ENCODE results near the gene IQCN.

IQCN gene

GRCh38 chr19:18271433-18271841 lies 2.8 kb downstream of the IQCN start:
- H3K4me3 ChIP-seq (ENCODE audit: low read length) = no peak overlapping the region
- TF ChIP-seq, protein P1, sequence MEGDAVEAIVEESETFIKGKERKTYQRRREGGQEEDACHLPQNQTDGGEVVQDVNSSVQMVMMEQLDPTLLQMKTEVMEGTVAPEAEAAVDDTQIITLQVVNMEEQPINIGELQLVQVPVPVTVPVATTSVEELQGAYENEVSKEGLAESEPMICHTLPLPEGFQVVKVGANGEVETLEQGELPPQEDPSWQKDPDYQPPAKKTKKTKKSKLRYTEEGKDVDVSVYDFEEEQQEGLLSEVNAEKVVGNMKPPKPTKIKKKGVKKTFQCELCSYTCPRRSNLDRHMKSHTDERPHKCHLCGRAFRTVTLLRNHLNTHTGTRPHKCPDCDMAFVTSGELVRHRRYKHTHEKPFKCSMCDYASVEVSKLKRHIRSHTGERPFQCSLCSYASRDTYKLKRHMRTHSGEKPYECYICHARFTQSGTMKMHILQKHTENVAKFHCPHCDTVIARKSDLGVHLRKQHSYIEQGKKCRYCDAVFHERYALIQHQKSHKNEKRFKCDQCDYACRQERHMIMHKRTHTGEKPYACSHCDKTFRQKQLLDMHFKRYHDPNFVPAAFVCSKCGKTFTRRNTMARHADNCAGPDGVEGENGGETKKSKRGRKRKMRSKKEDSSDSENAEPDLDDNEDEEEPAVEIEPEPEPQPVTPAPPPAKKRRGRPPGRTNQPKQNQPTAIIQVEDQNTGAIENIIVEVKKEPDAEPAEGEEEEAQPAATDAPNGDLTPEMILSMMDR (IDR thresholded peaks at IDR 0.05; ENCODE audit: insufficient read depth, low read depth, low read length, missing control alignments) = no peak
- DNase-seq (ENCODE audit: low read depth) = no peak

DNA sequence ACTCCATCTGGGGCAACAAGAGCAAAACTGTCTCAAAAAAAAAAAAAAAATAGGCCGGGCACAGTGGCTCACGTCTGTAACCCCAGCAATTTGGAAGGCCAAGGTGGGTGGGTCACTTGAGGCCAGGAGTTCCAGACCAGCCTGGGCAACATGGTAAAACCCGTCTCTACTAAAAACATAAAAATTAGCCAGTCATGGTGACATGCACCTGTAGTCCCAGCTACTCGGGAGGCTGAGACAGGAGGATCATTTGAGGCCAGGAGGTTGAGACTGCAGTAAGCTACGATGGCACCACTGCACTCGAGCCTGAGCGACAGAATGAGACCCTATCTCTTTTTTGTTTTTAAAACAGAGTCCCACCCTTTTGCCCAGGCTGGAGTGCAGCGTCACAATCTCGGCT lies 3.9 kb downstream of the IQCN start:
- TF ChIP-seq, protein P1 (IDR thresholded peaks at IDR 0.05; ENCODE audit: insufficient read depth, low read depth, low read length, missing control alignments) = no peak
- DNase-seq (ENCODE audit: low read depth) = no peak
- H3K4me3 ChIP-seq (ENCODE audit: low read length) = no peak overlapping the region

DNA sequence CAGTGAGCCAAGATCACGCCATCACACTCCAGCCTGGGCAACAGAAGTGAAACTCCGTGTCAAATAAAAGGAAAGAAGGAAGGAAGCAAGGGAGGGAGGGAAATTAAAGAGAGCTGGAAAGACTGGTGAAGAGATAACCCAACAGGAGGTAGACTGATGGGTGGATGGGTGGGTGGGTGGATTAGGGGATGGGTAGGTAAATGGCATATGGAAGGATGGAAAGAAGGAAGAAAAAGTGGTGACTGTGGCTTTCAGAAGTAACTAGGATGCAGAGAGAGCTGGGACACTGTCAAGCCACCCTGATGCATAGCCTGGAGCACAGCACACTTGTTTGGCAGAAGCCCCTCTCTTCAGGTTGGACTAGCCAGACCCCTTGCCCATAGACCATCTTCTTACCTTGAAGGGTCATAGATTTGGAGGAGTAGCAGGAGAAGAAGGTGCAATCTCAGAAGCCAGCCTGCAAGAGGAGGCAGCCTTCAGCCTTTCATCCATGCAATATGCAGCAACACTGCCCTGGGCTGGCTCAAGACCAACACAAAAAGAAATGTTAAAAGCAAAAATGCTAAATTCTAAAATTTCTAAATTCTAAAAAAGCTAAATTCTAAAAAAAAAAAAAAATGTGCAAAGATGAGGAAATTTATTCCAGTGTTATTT lies 5.1 kb downstream of the IQCN start:
- TF ChIP-seq, protein P1 (IDR thresholded peaks at IDR 0.05; ENCODE audit: insufficient read depth, low read depth, low read length, missing control alignments) = no peak
- DNase-seq (ENCODE audit: low read depth) = no peak
- H3K4me3 ChIP-seq (ENCODE audit: low read length) = no peak overlapping the region

DNA sequence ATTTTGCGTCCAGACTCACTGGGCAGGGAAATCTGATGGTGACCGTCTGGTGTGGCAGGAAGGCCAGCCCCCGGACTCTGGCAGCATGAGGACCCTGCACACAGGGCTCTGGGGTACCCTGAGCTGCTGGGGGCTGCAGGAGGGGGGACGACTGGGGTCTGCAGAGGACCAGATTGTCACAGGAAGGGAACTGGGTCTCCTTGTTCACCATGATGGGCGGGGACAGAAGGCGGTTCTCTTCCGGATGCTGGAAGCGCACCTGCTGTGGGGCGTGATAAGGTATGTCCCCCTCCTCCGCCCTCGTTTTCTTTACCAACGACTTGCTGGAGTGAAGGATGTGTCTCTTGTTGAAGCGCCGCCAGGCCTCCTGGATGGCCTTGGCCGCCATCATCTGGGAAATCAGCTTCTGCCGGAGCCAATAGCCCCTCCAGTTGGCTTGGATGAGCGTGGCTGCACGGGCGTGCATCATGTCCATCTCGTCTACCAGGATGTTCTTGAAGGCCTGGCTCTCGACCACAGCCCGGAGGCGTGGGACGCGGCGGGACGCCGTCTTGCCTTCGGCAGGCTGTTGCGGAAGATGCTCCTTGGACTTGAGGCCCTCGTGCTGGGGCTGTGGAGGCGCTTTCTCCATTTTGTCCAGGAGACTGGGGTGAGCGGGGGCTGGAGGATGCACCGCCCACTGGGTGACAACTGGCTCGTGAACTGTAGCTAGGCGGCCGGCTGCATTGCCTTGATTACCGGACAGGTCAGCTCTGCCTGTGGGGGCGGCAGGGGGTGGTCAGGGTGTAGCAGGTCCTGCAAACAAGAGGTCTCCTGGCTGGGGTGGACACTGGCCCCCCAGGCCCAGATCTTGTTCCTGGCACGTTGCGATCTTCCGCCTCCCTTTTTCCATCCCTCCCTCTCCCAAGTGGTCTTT lies 7.2 kb downstream of the IQCN start:
- DNase-seq (ENCODE audit: low read depth) = no peak
- TF ChIP-seq, protein P1 (IDR thresholded peaks at IDR 0.05; ENCODE audit: insufficient read depth, low read depth, low read length, missing control alignments) = no peak
- no peak overlapping the region for H3K4me3 ChIP-seq (ENCODE audit: low read length)

GRCh38 chr19:18265582-18265981 lies 8.7 kb downstream of the IQCN start:
- TF ChIP-seq, protein P1 (IDR thresholded peaks at IDR 0.05; ENCODE audit: insufficient read depth, low read depth, low read length, missing control alignments) = no peak
- no peak overlapping the region for H3K4me3 ChIP-seq (ENCODE audit: low read length)
- DNase-seq (ENCODE audit: low read depth) = no peak

- no peak for DNase-seq (ENCODE audit: low read depth)
- no peak overlapping the region for H3K4me3 ChIP-seq (ENCODE audit: low read length)
- TF ChIP-seq, protein P1 (IDR thresholded peaks at IDR 0.05; ENCODE audit: insufficient read depth, low read depth, low read length, missing control alignments) = no peak
Observed at GRCh38 chr19:18264971-18265540, 9.2 kb downstream of the IQCN start.

All from epithelial cell of esophagus (primary cell).